HEK293 (cell line): ENCODE measurements around the gene KRTAP9-3.
A peak's percentile ranks its signal among the peaks of the same experiment; 100 is the strongest.

ENCODE experiments used
- CTCF ChIA-PET: fragments of 350-600 bp; formaldehyde crosslinking; extraction: SDS; loops from one replicate; lab custom pipeline; 2021; ENCODE audit warnings: antibody characterized with exemption; lab: Yijun Ruan, JAX
- POLR2A ChIA-PET: fragments of 300-600 bp; formaldehyde crosslinking; extraction: SDS; loops from one replicate; lab custom pipeline; 2020; ENCODE audit warnings: antibody characterized with exemption, inconsistent platforms; lab: Yijun Ruan, JAX
- H3K27ac ChIP-seq: fragments of 200-500 bp; sonication (Bioruptor generic); 2 replicates; pipeline ENCODE4 v1.5.1; 2014; ENCODE audit warnings: low read depth, low read length, control low read depth, inconsistent platforms; ENCODE audit errors: extremely low read depth
- H3K36me3 ChIP-seq, 2 experiments: fragments of 200-500 bp in 1 of 2; sonication (Bioruptor generic) in 1 of 2; 1 replicate in 1 of 2; 2 replicates in 1 of 2; pipeline ENCODE4 v1.5.1; 2014 to 2017; ENCODE audit warnings: inconsistent platforms in 2 of 2, low read length in 2 of 2; ENCODE audit not compliant: control insufficient read depth in 2 of 2, insufficient read depth in 1 of 2
- H3K4me1 ChIP-seq: fragments of 200-500 bp; sonication (Bioruptor generic); 2 replicates; pipeline ENCODE4 v1.5.1; 2014; ENCODE audit warnings: mild to moderate bottlenecking, low read length, inconsistent platforms; ENCODE audit not compliant: control insufficient read depth, insufficient read depth
- H3K4me3 ChIP-seq: 2 replicates; pipeline ENCODE4 v1.5.1; 2011; ENCODE audit warnings: low read depth, mild to moderate bottlenecking, control low read depth, low read length, moderate library complexity
- H3K9me3 ChIP-seq: fragments of 200-500 bp; sonication (Bioruptor generic); 2 replicates; pipeline ENCODE4 v1.5.1; 2014; ENCODE audit warnings: low read depth, low read length, inconsistent platforms; ENCODE audit not compliant: control insufficient read depth, insufficient read depth
- HOXD13 ChIP-seq: sonication (generic); formaldehyde crosslinking; IDR thresholded peaks from 2 replicates; pipeline ENCODE4 v1.8.0; 2022; ENCODE audit warnings: missing genetic modification reagents, borderline replicate concordance
- KLF9 ChIP-seq: fragments of 450-650 bp; formaldehyde crosslinking; IDR thresholded peaks from 2 replicates; pipeline ENCODE4 v1.5.1; 2016; ENCODE audit warnings: missing biosample characterization, missing genetic modification characterization, low read depth
- SCRT1 ChIP-seq: fragments of 450-650 bp; formaldehyde crosslinking; IDR thresholded peaks from 2 replicates; pipeline ENCODE4 v1.5.1; 2016; ENCODE audit warnings: missing biosample characterization, missing genetic modification characterization, borderline replicate concordance
- ZNF121 ChIP-seq: fragments of 450-650 bp; formaldehyde crosslinking; IDR thresholded peaks from 2 replicates; pipeline ENCODE4 v1.5.1; 2016; ENCODE audit warnings: missing biosample characterization, missing genetic modification characterization
- ZNF133 ChIP-seq: fragments of 450-650 bp; formaldehyde crosslinking; IDR thresholded peaks from 2 replicates; pipeline ENCODE4 v1.5.1; 2016; ENCODE audit warnings: missing biosample characterization, missing genetic modification characterization
- ZNF146 ChIP-seq: fragments of 450-650 bp; formaldehyde crosslinking; IDR thresholded peaks from 2 replicates; pipeline ENCODE4 v1.5.1; 2016; ENCODE audit warnings: missing biosample characterization, missing genetic modification characterization
- ZNF311 ChIP-seq: fragments of 450-650 bp; formaldehyde crosslinking; IDR thresholded peaks from 2 replicates; pipeline ENCODE4 v1.5.1; 2017; ENCODE audit warnings: missing biosample characterization, missing genetic modification characterization, borderline replicate concordance
- ZNF341 ChIP-seq: fragments of 450-650 bp; formaldehyde crosslinking; IDR thresholded peaks from 2 replicates; pipeline ENCODE4; 2016; ENCODE audit warnings: low read depth, missing biosample characterization, missing genetic modification characterization
- ZNF391 ChIP-seq: fragments of 450-650 bp; formaldehyde crosslinking; IDR thresholded peaks from 2 replicates; pipeline ENCODE4 v1.5.1; 2016; ENCODE audit warnings: low read depth, missing biosample characterization, missing genetic modification characterization, borderline replicate concordance
- ZNF544 ChIP-seq: fragments of 450-650 bp; formaldehyde crosslinking; IDR thresholded peaks from 2 replicates; pipeline ENCODE4 v1.5.0; 2017; ENCODE audit warnings: missing biosample characterization, missing genetic modification characterization
- ZNF555 ChIP-seq: fragments of 450-650 bp; formaldehyde crosslinking; conservative IDR thresholded peaks from 2 replicates; pipeline ENCODE4 v1.5.1; 2017; ENCODE audit warnings: missing biosample characterization, mild to moderate bottlenecking, missing genetic modification characterization, inconsistent platforms
- ZNF621 ChIP-seq: fragments of 450-650 bp; formaldehyde crosslinking; IDR thresholded peaks from 2 replicates; pipeline ENCODE4 v1.5.1; 2017; ENCODE audit warnings: missing biosample characterization, missing genetic modification characterization
- ZNF707 ChIP-seq: fragments of 450-650 bp; formaldehyde crosslinking; IDR thresholded peaks from 2 replicates; pipeline ENCODE4 v1.5.1; 2016; ENCODE audit warnings: missing biosample characterization, missing genetic modification characterization
- ZNF792 ChIP-seq: fragments of 450-650 bp; formaldehyde crosslinking; IDR thresholded peaks from 2 replicates; pipeline ENCODE4 v1.5.1; 2016; ENCODE audit warnings: missing biosample characterization, missing genetic modification characterization
- TF ChIP-seq, protein P1 (sequence below): fragments of 450-650 bp; formaldehyde crosslinking; IDR thresholded peaks from 2 replicates; pipeline ENCODE4 v1.5.1; 2017; ENCODE audit warnings: missing biosample characterization, missing genetic modification characterization
- TF ChIP-seq, protein P2 (sequence below): fragments of 450-650 bp; formaldehyde crosslinking; IDR thresholded peaks from 2 replicates; pipeline ENCODE4 v1.5.1; 2016; ENCODE audit warnings: missing biosample characterization, missing genetic modification characterization
- TF ChIP-seq, protein P3 (sequence below): fragments of 450-650 bp; formaldehyde crosslinking; IDR thresholded peaks from 2 replicates; pipeline ENCODE4 v1.5.1; 2016; ENCODE audit warnings: missing biosample characterization, missing genetic modification characterization
- TF ChIP-seq, protein P4 (sequence below): fragments of 450-650 bp; formaldehyde crosslinking; IDR thresholded peaks from 2 replicates; pipeline ENCODE4 v1.5.1; 2016; ENCODE audit warnings: missing biosample characterization, missing genetic modification characterization
- TF ChIP-seq, protein P5 (sequence below): fragments of 450-650 bp; formaldehyde crosslinking; IDR thresholded peaks from 2 replicates; pipeline ENCODE4; 2016; ENCODE audit warnings: missing biosample characterization, missing genetic modification characterization
- TF ChIP-seq, protein P6 (sequence below): fragments of 450-650 bp; formaldehyde crosslinking; IDR thresholded peaks from 2 replicates; pipeline ENCODE4 v1.5.1; 2016; ENCODE audit warnings: missing biosample characterization, missing genetic modification characterization, low read depth

KRTAP9-3 gene

DNA sequence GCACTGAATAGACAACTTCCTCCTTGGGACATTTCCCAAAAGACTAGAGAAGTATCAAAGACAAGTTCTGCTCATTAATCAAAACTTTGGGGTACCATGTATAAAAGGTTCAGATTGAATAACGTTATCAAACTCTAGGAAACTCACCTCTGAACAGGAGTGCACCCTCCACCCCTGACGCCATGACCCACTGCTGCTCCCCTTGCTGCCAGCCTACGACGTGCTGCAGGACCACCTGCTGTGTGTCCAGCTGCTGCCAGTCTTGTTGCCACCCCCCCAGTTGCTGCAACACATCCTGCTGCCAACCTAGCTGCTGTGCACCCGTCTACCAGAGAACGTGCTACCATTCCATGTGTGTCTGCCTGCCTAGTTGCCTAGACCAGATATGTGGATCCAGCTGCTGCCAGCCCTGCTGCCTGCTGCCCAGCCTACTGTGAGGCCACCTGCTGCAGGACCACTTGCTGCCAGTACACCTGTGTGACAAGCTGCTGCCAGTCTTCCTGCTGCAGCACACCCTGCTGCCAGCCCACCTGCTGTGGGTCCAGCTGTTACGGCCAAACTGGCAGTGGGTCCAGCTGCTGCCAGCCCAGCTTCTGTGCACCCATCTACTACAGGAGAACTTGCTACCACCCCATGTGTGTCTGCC is 19.6 kb upstream of the KRTAP9-3 start (continued):
- TF ChIP-seq, protein P1, sequence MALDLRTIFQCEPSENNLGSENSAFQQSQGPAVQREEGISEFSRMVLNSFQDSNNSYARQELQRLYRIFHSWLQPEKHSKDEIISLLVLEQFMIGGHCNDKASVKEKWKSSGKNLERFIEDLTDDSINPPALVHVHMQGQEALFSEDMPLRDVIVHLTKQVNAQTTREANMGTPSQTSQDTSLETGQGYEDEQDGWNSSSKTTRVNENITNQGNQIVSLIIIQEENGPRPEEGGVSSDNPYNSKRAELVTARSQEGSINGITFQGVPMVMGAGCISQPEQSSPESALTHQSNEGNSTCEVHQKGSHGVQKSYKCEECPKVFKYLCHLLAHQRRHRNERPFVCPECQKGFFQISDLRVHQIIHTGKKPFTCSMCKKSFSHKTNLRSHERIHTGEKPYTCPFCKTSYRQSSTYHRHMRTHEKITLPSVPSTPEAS (tag by site-specific recombination) = no peak
- TF ChIP-seq, protein P2, sequence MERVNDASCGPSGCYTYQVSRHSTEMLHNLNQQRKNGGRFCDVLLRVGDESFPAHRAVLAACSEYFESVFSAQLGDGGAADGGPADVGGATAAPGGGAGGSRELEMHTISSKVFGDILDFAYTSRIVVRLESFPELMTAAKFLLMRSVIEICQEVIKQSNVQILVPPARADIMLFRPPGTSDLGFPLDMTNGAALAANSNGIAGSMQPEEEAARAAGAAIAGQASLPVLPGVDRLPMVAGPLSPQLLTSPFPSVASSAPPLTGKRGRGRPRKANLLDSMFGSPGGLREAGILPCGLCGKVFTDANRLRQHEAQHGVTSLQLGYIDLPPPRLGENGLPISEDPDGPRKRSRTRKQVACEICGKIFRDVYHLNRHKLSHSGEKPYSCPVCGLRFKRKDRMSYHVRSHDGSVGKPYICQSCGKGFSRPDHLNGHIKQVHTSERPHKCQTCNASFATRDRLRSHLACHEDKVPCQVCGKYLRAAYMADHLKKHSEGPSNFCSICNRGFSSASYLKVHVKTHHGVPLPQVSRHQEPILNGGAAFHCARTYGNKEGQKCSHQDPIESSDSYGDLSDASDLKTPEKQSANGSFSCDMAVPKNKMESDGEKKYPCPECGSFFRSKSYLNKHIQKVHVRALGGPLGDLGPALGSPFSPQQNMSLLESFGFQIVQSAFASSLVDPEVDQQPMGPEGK (tag by site-specific recombination) = no peak
- TF ChIP-seq KLF9 (tag by site-specific recombination) = no peak
- TF ChIP-seq, protein P3, sequence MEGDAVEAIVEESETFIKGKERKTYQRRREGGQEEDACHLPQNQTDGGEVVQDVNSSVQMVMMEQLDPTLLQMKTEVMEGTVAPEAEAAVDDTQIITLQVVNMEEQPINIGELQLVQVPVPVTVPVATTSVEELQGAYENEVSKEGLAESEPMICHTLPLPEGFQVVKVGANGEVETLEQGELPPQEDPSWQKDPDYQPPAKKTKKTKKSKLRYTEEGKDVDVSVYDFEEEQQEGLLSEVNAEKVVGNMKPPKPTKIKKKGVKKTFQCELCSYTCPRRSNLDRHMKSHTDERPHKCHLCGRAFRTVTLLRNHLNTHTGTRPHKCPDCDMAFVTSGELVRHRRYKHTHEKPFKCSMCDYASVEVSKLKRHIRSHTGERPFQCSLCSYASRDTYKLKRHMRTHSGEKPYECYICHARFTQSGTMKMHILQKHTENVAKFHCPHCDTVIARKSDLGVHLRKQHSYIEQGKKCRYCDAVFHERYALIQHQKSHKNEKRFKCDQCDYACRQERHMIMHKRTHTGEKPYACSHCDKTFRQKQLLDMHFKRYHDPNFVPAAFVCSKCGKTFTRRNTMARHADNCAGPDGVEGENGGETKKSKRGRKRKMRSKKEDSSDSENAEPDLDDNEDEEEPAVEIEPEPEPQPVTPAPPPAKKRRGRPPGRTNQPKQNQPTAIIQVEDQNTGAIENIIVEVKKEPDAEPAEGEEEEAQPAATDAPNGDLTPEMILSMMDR = no peak
- TF ChIP-seq ZNF391 (tag by site-specific recombination) = no peak
- peak; percentile 49; the same call in 1 of the 2 replicates for TF ChIP-seq SCRT1 (tag by site-specific recombination)
- TF ChIP-seq ZNF341 = no peak
- no peak for TF ChIP-seq ZNF707
- no peak for TF ChIP-seq ZNF146 (tag by site-specific recombination)

DNA sequence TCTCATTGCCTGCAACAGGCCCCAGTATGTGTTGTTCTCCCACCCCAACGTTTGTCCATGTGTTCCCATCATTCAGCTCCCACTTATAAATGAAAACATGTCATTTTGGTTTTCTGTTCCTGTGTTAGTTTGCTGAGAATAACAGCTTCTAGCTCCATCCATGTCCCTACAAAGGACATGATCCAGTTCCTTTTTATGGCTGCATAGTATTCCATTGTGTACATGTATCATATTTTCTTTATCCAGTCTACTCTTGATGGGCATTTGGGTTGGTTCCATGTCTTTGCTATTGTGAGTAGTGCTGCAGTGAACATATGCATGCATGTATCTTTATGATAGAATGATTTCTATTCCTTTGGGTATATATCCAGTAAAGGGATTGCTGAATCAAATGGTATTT is 16.6 kb upstream of the KRTAP9-3 start:
- no peaks in the 10 kb centered on the region for H3K9me3 ChIP-seq
- no peak overlapping the region for H3K27ac ChIP-seq
- POLR2A ChIA-PET = no interaction called here
- H3K4me1 ChIP-seq = peaks cover 4% of the 10 kb centered on the region; the same call in 1 of the 2 replicates
- CTCF ChIA-PET = interaction anchor here (1.0 kb wide), 1 partner anchor 18 kb away, joined by 4 read pairs; no protein-coding TSS in a partner anchor
- H3K4me3 ChIP-seq = no peak overlapping the region
- no peaks in the 10 kb centered on the region for H3K36me3 ChIP-seq
- TF ChIP-seq, protein P4, sequence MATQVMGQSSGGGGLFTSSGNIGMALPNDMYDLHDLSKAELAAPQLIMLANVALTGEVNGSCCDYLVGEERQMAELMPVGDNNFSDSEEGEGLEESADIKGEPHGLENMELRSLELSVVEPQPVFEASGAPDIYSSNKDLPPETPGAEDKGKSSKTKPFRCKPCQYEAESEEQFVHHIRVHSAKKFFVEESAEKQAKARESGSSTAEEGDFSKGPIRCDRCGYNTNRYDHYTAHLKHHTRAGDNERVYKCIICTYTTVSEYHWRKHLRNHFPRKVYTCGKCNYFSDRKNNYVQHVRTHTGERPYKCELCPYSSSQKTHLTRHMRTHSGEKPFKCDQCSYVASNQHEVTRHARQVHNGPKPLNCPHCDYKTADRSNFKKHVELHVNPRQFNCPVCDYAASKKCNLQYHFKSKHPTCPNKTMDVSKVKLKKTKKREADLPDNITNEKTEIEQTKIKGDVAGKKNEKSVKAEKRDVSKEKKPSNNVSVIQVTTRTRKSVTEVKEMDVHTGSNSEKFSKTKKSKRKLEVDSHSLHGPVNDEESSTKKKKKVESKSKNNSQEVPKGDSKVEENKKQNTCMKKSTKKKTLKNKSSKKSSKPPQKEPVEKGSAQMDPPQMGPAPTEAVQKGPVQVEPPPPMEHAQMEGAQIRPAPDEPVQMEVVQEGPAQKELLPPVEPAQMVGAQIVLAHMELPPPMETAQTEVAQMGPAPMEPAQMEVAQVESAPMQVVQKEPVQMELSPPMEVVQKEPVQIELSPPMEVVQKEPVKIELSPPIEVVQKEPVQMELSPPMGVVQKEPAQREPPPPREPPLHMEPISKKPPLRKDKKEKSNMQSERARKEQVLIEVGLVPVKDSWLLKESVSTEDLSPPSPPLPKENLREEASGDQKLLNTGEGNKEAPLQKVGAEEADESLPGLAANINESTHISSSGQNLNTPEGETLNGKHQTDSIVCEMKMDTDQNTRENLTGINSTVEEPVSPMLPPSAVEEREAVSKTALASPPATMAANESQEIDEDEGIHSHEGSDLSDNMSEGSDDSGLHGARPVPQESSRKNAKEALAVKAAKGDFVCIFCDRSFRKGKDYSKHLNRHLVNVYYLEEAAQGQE = no peak
- TF ChIP-seq ZNF146 (tag by site-specific recombination) (peak; percentile 69; the same call in 1 of the 2 replicates), ZNF544 (tag by site-specific recombination) (no peak)

DNA sequence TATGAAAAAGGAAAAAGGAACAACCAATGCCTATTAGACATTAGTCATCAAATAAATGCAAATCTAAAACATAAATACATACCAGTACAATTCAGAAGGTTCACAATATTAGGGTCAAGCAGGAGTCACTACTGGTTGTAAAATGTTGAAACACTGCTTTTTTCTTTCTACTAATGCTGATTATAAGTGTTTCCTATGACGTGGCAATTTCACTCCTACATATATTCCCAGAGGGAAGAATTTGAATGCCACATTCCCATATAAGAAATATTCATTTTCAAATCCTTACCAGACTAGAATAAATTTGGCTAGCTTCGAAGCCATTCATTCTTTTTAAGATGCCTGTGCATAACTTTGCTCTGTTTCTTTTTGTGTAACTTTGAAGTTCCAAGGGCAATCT is 8.4 kb upstream of the KRTAP9-3 start:
- Histone ChIP-seq H3K4me3 (no peak overlapping the region), H3K4me1 (no peaks in the 10 kb centered on the region), H3K9me3 (no peaks in the 10 kb centered on the region), H3K27ac (no peak overlapping the region), H3K36me3 (no peaks in the 10 kb centered on the region)
- CTCF ChIA-PET = no interaction called here
- POLR2A ChIA-PET = no interaction called here
- TF ChIP-seq ZNF621 (tag by site-specific recombination) (no peak), ZNF792 (tag by site-specific recombination) (no peak), ZNF311 (tag by site-specific recombination) (no peak), HOXD13 (CRISPR knock-in tag) (no peak), ZNF555 (tag by site-specific recombination) (no peak), ZNF121 (tag by site-specific recombination) (no peak), ZNF133 (tag by site-specific recombination) (no peak)
- TF ChIP-seq, protein P5, sequence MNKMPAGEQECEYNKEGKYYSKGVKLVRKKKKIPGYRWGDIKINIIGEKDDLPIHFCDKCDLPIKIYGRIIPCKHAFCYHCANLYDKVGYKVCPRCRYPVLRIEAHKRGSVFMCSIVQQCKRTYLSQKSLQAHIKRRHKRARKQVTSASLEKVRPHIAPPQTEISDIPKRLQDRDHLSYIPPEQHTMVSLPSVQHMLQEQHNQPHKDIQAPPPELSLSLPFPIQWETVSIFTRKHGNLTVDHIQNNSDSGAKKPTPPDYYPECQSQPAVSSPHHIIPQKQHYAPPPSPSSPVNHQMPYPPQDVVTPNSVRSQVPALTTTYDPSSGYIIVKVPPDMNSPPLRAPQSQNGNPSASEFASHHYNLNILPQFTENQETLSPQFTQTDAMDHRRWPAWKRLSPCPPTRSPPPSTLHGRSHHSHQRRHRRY (tag by site-specific recombination) = no peak
- TF ChIP-seq, protein P6, sequence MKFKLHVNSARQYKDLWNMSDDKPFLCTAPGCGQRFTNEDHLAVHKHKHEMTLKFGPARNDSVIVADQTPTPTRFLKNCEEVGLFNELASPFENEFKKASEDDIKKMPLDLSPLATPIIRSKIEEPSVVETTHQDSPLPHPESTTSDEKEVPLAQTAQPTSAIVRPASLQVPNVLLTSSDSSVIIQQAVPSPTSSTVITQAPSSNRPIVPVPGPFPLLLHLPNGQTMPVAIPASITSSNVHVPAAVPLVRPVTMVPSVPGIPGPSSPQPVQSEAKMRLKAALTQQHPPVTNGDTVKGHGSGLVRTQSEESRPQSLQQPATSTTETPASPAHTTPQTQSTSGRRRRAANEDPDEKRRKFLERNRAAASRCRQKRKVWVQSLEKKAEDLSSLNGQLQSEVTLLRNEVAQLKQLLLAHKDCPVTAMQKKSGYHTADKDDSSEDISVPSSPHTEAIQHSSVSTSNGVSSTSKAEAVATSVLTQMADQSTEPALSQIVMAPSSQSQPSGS = no peak
